HG03039 (cell line): ENCODE results near the gene ETFA.

ENCODE experiments used
- ATAC-seq: cut with Tn5 transposase; IDR thresholded peaks from one replicate; pipeline ENCODE4 v1.9.1; 2021; ENCODE audit warnings: mild to moderate bottlenecking, moderate library complexity; ENCODE audit not compliant: unreplicated experiment

The ETFA gene

GRCh38 chr15:76197703-76198455, 113.4 kb downstream of the ETFA start:
- no peak for ATAC-seq

GRCh38 chr15:76196269-76197231, 114.7 kb downstream of the ETFA start:
- no peak for ATAC-seq

- no peak for ATAC-seq
Observed at GRCh38 chr15:76195506-76196268, 115.6 kb downstream of the ETFA start.

- no peak for ATAC-seq
Observed at GRCh38 chr15:76193934-76194333, 117.3 kb downstream of the ETFA start.

GRCh38 chr15:76192715-76193114, 118.6 kb downstream of the ETFA start:
- no peak for ATAC-seq

GRCh38 chr15:76191539-76192244, 119.6 kb downstream of the ETFA start:
- ATAC-seq: no peak

GRCh38 chr15:76190751-76191538, 120.3 kb downstream of the ETFA start:
- peak; percentile 70 for ATAC-seq

- no peak for ATAC-seq
Observed at GRCh38 chr15:76190070-76190564, 121.2 kb downstream of the ETFA start.

GRCh38 chr15:76189106-76189505, 122.2 kb downstream of the ETFA start:
- no peak for ATAC-seq

GRCh38 chr15:76187163-76187562, 124.1 kb downstream of the ETFA start:
- ATAC-seq: no peak

GRCh38 chr15:76185716-76186115, 125.6 kb downstream of the ETFA start:
- no peak for ATAC-seq

- ATAC-seq: no peak
Observed at GRCh38 chr15:76184650-76185035, 126.6 kb downstream of the ETFA start.

- ATAC-seq: no peak
Observed at GRCh38 chr15:76183930-76184649, 127.2 kb downstream of the ETFA start.

- ATAC-seq: no peak
Observed at GRCh38 chr15:76181705-76182107, 129.6 kb downstream of the ETFA start.

GRCh38 chr15:76180321-76180720, 130.9 kb downstream of the ETFA start:
- no peak for ATAC-seq

- ATAC-seq: no peak
Observed at GRCh38 chr15:76179023-76179422, 132.2 kb downstream of the ETFA start.

GRCh38 chr15:76178296-76179000, 132.8 kb downstream of the ETFA start:
- ATAC-seq: no peak

GRCh38 chr15:76177491-76178040, 133.7 kb downstream of the ETFA start:
- ATAC-seq: no peak
